Amniotic stem cell (primary cell): ENCODE results near the gene BHMT.

Experiments
- DNase-seq: peaks from one replicate; lab custom pipeline; 2025; lab: John Stamatoyannopoulos, UW

The BHMT gene, protein sequence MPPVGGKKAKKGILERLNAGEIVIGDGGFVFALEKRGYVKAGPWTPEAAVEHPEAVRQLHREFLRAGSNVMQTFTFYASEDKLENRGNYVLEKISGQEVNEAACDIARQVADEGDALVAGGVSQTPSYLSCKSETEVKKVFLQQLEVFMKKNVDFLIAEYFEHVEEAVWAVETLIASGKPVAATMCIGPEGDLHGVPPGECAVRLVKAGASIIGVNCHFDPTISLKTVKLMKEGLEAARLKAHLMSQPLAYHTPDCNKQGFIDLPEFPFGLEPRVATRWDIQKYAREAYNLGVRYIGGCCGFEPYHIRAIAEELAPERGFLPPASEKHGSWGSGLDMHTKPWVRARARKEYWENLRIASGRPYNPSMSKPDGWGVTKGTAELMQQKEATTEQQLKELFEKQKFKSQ

DNA sequence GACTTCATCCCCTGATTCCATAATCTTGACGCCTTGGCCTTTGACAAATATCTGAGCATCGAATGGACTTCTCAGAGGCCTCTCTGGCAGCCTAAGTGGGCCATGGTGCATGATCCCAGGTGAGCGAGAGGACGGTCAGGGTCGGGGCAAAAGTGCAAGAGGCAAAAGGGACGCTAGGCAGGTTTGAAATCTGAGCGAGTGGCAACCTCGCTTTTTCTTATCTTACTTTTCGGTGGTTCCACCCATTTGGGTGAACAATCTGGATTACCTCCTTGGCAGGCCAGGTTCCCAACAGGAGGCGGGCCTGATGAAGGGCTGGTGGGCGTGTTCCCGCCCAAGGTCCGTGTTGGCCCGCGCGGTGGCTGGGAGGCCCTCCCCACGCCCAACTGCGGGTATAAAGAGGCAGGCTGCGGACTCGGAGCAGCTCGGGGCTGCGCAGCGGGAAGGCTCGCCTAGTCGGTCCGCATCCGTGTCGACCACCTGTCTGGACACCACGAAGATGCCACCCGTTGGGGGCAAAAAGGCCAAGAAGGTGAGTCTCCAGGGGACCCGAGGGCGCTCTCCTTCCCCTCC, at the start of gene BHMT:
Gene BHMT (plus strand): TSS at position 423 of the 573 bp plus-strand sequence. CDS start 77 bp downstream, at position 500.
- no peak for DNase-seq

DNA sequence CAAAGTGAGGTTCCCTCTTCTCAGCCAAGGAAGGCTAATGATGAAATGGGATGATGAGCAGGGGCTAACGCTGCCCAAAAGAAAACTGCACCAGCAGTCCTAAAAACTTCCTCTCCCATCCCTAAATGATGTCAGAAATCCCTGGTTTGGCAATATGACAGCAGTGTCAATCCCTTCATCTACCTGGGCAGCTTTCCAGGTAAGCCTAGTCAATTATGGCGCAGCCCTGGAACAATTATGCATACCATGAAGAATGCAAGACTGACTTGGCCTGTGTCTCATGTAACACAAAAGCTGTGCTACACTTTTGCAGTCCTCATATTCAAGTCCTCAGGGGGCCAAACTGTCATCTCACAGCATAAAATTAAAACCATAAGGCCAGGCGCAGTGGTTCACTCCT, 49.2 kb upstream of the BHMT start:
- DNase-seq: no peak

DNA sequence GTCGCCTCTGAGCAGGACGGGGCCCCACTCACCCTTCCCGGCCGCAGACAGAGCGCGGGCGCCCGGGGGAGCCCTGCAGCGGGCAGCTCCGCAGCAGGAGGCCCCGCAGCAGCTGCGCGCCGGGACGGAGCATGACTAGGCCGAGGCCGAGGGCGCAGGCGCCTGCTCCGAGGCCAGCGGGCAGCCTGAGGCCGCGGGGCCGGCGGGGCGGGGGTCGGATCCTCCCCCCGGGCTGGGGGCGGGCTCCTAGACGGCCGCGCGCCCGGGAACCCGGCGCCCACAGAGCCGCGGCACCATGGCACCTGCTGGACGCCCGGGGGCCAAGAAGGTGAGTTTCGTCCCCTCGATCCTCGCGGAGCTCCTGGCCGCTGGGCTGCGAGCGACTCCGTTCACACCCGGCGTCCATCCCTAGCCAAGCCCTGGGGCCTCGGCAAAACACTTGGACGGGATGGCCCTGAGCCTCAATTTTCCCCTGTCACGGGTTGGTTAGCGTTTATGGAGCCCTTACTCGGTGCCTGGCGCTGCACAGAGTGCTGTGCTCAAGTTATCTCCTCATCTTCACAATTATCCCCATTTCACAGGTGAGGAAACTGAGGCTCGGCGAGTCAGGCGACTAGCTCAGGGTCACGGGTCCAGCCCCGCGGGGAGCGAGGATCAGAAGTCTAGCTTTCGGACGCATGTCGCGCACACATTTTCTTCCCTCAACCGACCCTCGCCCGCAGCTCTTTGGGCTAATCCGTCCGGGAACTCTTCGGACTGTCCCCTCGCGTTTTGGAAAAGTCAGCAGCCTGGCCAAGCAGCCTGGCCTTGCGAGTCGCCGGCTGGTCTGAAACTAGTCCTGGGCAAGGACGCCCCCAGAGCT, 41.9 kb upstream of the BHMT start, which contains the start of the genes BHMT2 and DMGDH:
Gene BHMT2 (plus strand): TSS at position 280 of the 862 bp plus-strand sequence. CDS start 16 bp downstream, at position 296.
Gene DMGDH (minus strand): TSS at position 187 of the 862 bp plus-strand sequence. CDS start 54 bp downstream, at position 133.
- no peak for DNase-seq

DNA sequence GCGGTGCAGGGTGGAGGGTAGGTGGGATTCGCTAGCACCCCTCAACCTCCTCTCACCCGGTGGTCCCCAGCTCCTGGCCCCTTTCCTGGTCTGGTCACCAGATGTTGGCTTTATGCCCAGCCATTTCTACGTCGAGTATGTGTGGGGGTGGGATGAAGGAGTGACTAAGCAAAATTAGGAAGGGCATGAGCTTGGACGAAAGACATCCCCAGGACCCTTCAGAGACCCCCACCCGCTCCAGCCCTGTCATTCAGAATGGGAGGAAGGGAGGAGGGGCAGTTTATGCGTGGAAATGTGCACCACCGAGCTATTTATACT, 41.3 kb upstream of the BHMT start:
- DNase-seq: no peak

DNA sequence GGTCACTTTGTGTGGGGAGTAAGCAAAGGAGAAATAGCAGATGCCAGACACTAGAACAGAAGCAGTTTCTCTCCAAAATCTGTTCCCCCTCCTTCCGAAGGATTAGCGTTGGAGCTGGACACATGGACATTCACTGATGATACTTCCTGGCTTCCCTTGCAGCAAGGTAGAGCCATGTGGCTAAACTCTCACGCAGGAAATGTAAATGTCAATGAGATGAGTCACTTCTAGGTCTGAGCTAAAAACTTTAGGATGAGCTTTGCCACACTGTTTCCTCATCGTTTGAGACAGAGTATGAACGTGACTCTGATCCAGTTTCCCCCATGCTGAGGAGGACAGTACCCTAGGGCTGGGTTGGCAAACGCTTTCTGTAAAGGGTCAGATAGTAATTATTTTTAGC, 37.0 kb upstream of the BHMT start:
- no peak for DNase-seq

DNA sequence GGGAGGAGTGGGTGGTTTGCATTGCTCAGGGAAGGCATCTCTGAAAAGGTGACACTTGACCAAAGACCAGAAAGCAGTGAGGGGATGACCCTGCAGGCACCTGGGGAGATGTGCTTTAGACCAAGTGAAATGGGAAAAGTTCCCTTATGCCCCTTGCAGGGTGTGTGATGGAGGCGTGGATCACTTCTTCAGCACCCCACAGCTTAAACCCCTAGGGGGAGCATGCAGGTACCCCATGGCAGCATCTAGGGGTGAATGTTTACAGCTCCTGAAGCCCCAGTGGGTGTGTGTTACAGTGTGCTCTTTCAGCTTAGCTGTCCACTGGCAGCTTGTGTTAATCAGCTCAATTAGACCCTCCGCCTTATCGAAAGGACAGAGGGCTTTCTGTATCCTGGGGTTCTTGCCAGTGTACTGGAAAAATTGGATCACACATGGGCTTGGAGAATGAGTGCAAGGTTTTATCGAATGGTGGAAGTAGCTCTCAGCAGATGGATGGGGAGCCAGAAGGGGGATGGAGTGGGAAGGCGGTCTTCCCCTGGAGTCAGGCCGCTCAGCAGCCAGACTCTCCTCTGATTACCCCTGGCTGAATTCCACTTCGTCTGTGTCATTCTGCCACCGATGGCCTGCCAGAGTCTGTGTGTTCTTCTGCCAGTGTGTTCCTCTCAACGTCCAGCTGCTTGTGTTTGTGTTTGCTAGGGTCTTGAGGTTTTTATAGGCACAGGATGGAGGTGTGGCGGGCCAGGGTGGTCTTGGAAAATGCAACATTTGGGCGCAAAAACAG, 35.8 kb upstream of the BHMT start:
- no peak for DNase-seq

DNA sequence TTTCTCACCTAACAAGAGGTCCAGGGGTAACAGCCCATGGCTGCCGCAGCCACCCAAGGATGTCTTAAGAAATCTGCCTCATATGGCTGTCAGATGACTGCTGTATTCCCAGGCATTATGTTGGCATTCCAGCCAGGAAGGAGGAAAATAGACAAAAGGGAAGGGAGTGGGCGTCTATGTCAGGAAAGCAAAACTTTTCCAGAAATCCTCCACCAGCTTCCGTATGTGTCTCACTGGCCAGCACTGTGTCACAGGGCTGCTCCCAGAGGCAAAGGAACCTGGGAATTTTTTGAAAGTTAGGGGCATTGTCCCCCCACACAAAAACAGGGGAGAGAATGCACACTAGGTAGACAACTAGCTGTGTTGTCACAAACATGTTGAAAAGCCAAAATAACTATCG, 34.8 kb upstream of the BHMT start:
- no peak for DNase-seq

DNA sequence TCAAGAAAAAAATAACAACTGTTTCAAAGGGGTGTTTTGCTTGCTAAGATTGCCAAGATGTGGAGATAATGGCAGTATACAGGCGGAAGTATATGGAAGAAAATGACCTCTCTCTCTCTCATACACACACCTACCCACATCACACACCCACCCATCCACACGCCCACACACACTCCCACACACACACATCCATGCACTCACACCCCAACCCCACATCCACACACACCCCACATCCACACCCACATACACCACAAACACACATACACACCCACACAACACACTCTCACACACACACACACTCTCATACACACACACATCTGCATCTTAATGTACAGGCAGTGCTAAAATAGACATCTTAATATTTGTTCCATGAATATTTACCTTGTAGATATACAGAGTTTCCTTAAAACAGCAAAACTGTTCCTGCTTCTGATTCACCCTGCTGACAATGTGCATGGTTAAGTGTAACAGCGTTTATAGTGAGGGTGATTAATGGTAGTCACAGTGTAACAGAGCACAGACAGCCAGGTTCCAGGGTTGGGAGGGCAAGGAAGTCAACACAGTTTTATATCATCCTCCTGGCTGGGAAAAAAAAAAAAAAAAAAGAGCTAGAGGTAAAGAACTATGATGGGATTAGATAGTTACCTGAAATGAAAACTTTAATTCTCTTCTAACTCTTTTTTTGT, 33.8 kb upstream of the BHMT start:
- DNase-seq: no peak

DNA sequence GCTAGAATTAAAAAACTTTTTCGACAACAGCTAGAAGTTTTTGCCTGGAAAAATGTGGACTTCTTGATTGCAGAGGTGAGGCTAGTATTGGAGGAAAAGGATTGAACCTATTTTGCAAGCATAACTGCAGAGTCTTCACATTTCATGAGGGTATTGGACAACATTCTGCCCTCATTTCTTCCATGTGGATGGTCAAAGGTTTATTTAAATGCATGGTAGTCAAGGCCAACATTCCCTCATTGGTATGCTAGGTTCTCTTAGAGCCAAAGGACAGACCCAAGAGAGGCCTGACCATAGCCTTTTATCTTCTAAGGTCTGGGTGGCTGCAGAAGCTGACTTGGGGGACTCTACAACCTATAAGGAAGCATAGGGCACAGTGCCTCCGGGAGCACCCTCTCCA, 30.8 kb upstream of the BHMT start:
- DNase-seq: no peak

DNA sequence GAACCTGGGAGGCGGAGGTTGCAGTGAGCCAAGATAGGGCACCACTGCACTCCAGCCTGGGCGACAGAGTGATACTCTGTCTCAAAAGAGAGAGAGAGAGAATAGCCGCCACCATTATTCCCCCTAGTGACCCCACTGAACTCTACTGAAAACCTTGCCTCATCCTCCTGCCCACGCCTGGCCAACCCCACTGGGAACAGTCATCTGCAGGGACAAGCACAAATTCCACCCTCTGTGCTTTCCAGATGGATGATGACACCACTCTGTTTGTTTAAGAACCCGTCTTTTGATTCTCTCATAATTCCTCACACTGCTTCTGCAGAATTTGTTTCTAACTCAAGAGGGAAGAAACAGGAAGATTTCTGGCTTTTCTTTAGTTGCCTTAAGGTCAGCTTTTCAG, 29.8 kb upstream of the BHMT start:
- no peak for DNase-seq

DNA sequence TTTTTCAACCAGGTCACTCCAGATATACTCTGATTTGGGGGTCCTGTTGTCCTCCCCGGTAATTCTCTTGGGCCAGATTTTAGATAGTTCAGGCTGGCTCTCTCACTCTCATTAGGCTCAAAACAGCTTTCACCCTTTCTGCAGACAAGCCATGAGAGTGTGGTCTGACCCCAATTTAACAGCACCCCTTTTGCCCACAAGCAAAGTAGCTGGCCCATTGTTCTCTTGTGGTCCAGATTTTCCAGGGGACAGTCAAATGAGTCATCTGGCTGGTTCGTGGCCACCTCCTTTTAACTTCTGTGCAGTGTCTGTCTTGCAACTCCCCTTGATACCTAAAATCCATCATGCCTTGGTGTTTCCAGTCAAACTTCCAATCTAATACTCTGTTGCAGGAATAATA, 25.5 kb upstream of the BHMT start:
- no peak for DNase-seq

DNA sequence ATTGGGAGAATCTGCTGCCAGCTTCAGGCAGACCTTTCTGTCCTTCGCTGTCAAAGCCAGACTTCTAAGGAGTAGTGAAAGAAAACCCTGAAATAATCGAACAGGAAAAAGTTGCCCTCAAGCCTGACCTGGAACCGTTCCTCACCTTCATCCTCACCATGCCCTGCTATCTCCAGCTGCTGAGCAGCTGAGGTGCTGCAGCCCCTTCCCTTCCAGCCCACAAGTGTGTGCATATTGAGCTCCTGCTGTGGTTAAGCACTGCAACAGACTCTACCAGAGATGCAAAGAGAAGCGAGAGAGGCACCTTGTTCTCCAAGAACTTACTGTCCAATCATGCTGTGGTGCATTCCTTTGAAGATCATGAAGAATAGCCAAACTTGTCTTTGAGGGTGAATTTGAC, 23.1 kb upstream of the BHMT start:
- DNase-seq: no peak

DNA sequence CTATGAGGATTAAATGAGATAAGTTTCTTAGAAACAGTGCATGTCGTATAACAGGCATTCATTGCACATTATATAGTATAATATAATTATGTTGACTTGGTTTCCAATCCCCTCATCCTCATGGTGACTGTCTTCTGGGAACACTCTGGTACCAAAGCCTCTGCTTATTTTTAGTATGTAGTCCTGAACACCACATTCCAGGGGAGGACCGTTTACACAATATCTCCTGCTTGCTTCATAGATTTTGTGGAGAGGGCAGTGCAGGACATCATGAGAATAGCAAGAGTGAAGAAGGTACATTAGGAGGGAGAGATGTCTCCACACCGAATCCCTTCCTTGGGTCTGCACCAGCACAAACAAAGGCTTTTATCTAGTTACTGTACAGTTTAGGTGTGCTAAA, 20.5 kb upstream of the BHMT start:
- no peak for DNase-seq

DNA sequence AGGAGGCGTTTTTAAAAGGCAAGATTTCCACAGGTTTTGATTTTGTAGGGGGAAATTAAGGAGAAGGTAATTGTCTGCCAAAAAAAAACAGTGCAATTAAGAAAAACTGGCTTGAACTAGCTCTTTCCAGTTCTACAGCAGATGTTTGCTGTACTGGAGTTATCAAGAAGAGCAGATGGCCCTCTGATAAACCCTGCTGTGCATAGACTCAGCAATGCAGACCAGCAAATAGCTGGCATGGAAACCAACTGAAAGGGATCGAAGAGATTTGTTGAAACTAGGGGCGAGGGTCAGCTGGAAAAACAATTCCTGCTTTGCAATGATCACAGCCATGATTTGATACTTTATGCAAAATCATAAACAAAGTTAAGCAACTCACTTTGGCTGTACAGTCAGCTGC, 17.8 kb upstream of the BHMT start:
- DNase-seq: no peak

DNA sequence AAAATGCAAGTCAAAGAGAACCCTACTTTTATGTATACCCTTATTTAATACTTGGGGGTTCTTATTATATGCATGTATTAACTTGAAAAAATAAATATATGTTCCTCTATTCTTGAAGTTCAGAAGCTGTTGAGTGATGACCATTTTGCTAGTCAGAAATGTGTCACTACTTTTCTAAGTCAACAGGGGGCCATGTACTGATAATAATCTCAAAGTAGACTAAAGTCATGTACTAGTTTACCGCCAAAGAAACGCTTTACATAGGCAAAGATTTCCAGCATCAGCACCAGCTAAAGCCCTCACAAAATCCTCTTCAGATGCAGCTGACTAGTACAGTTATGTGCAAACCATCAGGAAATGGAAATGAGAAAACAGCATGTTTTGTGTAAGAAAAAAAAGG, 5.7 kb upstream of the BHMT start:
- no peak for DNase-seq

DNA sequence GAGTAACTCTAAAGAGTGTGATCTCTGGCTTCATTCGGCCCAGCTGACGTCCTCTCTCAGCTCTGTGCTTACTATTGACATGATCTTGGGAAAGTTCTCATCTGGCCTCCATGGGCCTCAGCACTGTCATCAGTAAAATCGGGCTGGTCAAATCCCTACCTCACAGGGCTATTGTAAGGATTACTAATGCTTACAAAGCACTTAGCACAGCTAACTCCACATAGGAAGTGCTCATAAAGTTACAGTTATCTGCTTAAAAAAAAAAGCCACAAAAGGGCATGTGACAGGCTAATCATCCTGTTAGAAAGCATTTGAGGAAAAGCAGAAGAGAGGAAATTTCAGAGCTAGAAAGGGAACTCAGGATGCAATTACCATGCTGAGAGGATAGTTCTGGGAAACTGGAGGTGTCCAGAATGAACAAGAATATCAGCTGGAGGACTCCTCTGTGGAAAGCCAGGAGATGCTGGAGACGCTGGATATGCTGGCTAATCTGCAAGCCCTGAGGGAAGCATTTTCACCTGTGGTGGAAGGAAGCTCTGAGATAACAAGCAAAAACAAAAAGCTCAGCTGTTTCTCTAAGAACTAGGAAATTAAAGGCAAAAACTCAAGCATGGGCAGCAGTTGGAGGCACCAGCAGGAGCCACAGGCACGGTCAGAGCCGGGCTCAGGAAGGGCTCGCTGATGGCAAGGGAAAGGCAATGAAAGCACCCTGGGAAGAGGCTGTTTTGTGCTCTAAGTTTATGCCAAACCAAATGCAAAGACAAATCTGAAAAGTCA, 4.4 kb upstream of the BHMT start:
- DNase-seq: no peak

DNA sequence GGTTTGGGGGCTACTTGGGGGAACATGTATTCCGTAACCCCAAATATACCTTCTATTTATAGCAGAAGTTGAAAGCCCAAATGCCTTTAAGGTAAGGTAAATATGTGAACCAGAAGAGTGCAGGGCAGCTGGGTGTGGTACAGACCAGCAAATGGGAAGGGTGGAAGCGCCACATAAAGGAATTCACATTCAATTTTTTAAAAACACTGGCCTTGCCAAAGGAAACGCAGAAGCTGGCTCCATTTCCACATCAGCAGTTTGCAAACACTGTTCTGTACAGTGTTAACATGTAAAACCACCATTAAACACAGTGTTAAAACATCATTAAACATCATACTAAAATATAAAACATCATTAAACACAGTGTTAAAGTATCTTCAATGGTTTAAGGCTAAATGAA, 3.5 kb upstream of the BHMT start:
- DNase-seq: no peak

DNA sequence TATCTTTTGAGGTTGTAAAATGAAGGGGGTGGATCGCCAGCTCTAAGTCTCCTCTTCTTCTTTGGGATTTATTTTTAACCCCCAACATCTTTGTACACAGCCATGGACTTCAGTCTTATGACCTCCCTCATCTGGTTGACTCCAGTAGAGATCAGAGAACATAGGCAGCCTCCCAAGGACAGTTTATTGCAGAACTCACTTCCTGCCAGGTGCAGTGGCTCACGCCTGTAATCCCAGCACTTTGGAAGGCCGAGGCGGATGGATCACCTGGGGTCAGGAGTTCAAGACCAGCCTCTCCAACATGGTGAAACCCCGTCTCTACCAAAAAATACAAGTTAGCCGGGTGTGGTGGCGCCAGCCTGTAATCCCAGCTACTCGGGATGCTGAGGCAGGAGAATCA, 2.8 kb upstream of the BHMT start:
- DNase-seq: no peak

DNA sequence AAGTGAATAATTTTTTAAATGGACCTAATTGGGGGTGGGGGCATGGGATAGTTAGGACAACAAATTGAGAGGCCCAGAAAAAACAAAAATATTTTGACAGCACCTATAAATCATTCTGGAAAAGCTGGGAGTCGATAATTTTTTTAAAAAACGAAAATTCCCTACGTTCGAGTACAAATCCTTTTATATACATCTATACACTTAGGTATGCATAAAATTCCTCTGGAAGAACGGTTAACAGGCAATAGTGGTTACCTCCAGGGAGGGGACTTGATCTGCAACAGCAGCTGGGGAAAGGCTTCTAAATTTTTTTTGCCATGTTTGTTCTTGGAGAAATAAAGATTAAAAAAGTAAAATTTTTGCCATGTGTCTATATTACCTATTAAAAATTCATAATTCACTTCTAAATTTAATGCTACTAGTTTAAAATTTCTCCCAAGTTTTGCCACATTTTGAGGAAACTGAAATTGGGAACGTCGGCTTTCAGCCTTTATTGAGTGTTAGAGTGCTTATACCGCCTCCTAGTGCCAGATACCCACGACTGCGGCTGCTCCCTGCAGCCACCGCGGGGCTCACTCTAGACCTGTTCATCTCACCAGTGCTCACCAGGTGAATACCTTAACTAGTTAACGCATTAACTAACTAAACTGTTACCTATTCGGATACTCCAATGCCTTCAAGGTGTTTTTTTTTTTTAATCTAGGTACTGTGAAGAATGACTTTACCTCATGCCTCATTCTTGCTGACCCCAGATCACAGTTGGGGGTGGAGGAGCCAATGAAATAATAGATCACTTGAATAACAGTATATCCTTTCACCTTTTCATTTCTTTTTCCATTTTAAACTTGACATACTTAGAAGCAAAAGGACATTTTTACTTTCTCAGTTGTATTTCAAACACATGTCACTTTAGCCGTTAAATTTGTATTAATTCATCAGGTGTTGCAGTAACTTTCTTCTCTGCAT, 1.8 kb upstream of the BHMT start:
- DNase-seq: no peak
